ENCODE measurements around the gene SLC25A1.
"Not testable (repeated sequence)": the region's sequence is repeated elsewhere in the genome, so short reads cannot be mapped to it uniquely, and the experiment has no call there.

Gene SLC25A1

DNA sequence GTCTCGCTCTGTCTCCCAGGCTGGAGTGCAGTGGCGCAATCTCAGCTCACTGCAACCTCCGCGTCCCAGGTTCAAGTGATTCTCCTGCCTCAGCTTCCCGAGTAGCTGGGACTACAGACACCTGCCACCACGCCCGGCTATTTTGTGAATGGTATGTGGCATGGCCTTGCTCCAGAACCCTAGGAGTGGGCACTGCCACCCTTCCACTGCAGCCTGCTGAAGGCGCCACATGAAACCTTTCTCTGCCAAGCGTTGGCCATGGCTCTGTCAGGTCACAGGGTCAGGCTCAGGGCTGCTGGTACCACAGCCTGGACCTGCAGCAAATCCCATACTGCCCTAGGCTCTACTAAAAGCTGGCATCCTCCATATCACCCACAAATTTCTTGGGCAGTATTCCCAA is 22.4 kb downstream of the SLC25A1 start:
- DNase-seq, result not testable (repeated sequence)

DNA sequence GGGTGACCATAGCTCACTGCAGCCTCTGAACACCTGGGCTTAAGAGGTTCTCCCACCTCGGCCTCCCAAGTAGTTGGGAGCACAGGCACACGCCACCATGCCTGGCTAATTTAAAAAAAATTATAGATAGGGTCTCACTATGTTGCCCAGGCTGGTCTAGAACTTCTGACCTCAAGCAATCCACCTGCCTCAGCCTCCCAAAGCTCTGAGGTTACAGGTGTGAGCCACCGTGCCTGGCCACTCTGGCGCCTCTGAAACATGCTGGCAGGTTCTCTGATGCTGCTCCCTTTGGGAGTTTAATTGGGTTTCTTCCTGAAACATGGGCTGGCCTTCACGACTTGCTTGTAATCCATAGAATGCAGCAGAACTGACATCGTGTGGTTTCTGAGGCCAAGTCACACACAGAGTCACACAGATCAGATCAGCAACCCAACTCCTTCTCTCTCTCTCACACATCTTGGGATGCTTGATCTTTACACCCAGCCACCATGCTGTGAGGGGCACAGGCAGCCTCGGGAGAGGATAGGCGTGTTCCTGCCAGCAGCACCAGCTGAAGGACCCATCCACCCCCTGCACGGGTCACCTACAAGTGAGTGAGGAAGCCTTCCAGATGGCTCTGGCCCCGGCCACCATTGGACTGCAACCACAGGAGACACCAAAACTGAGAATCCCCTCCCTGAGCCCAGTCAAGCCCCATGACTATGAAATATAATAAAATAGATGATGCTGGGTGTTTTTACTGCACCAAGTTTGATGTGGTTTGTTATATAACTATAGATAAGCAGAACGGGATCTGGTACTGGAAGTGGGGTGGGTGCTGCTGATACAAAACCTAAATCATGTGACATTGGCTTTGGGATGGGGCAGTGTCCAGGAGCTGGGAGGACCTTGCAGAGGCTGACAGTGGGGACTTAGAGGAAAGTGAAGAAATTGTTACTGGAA is 25.3 kb downstream of the SLC25A1 start:
- no peak for DNase-seq

DNA sequence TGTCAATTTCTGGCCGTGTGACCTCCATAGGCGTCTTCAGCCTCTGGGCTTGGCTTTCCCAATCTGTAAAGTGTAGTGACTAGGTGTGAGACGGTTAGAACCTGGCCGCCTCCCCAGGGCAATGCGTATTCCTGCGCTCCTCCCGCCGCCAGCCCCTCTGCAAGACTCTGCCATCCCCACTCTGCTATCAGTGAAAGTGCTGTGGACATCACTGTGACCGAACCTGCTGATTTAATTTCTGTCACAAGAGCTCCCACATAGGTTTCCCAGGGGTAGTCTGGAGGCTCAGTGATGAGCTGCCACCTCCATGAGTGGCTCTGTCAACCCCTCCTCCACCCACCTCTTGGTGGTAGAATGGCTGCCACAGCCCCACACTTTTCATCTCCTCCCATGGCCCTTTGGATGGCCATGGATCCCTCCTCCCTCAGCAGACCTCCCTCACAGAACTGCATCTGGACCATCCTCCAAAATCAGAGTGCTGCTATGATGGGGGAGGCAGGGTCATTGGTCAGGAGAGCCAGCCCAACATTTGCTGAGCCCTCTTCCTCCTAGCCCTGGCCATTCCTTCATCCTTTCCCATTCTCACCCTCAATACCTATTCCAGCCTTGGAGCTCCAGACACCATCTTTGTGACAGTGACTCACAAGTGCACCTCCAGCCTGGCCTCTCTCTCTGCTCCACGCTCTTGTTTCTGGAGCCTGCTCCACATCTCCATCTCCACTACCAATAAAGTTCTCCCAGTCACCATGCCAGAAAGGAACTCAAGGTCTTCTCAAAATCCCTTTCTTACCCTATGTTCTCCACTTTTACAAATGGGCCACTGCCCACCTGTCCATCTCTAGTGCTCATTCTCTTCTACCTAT is 27.0 kb downstream of the SLC25A1 start:
- DNase-seq, result no peak

DNA sequence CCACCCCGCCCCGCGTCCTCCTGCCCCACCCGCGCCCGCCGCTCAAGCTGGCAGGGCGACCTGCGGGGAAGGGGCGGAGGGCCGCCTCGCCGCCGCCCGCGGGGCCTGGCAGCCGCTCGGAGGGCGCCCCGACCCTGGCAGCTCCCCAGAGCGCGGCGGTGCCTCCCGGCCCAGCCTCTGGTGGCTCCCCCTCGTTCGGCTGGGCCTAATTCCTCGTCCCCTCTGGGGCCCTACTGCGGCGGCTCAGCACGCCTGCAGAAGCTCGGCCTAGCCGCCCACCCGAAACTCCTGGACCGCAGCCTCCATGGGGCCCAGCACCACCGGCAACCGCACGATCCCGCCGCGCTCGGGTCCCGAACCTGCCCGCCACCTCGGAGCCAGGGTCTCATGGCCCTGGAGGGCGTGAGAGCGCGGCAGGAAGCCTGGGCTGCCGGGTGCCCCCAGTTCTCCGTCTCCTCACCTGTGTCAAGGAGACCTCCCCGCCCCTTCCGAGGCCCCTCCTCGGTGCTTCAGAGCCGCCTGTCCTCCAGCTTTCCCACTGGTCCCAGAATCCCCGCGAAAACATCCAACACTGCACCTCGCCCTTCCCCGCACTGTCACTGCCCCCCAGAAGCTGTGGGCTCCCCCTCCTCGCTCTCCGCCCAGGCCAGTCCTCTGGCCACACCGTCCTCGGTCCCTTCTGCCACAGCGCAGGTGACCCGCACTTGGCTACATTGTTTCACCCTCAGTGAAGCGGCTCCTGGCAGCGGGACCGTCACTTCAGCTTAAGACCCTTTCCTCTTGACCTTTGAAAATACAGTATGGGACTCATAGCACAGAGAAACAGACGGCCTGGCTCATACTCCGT is 27.8 kb downstream of the SLC25A1 start:
- no peak for DNase-seq

DNA sequence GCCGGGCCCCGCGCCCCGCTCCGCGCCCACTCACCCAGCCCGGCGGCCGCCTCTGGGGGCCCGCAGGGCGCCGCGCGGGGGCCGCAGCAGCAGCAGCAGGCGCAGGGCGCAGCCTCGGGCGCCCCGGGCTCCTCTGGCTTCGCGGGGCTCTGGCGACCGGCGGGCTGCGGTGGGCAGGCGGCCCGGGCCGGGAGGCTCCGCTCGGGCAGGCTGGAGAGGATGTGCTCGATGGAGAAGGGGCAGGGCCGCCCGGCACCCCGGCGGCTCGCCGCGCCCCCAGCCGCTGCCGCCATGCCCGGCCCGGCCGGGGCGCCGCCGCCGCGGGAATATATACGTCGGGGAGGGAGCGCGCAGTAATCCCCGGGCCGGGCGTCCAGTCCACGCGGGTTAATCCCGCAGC is 28.5 kb downstream of the SLC25A1 start, which contains the start of gene GSC2:
Gene GSC2, minus strand, starts transcription at position 302 of the 400 bp plus-strand sequence. Its CDS starts 9 bp downstream, at position 293.
- no peak for DNase-seq

DNA sequence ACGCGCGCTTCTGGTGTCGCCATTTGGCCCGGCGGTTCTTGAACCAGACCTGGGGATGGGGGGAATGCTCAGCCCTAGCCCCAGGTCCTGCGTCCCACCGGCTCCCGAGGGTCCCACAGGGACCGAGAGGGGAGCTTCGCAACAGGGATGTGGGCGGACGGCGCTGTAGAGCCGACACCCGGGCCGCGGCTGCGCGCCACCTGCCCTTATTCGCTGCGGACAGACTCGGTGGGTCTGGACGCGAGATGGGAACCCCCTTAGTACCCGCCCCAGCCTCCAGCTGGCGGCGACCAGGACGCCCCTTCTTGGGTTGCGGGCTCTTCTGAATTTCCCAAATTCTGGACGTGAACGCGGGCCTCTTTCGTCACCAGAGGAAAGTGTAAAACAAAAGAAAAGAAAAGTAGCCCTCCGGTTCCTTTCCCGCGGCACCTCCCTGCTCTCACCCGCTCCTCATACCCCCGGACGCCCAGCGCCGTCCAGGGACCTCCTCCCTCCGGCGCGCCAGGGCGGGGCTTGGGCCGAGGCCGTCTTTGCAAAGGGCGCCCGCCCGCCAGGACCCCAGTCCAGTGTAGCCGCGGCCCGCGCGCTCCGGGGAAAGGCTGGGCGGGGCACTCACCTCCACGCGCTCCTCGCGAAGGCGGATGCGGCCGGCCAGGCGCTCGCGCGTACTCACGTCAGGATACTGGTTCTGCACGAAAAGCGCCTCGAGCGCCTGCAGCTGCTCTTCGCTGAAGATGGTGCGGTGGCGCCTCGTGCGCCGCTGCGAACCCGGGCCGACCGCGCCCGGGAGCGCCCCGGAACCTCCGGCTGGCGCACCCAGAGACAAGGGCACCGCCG is 29.3 kb downstream of the SLC25A1 start:
- peak in 1 of 2 donors; percentile 18 for DNase-seq

DNA sequence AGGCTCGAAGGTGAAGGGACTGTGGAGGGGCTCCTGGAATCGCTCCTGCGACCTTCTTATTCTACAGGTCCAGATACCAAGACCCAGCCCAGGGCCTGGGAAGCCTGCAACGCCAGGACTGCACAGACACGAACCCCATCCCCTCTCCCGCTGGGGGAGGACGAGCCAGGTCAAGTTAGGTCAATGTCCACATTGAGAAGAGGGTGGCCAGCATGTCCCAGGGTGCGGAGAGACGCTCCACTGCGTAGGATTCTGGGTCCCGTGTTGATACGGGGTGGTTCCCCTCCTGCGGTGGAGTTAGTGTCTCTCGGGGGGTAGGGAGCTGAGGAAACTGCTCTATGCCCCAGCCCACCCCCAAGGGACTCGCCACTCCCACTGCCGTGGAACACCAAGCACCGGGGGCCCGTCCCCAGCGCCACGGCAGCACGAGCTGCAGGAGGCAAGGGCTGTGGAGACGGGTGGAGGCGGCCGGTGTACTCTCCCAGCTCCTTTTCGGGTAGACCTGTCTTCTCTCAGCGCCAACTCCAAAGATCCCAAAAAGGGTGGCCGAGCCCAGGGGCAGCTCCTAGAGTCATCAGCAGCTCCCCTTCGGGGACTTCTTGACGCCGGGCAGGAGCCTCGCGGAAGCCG is 30.0 kb downstream of the SLC25A1 start:
- no peak for DNase-seq

DNA sequence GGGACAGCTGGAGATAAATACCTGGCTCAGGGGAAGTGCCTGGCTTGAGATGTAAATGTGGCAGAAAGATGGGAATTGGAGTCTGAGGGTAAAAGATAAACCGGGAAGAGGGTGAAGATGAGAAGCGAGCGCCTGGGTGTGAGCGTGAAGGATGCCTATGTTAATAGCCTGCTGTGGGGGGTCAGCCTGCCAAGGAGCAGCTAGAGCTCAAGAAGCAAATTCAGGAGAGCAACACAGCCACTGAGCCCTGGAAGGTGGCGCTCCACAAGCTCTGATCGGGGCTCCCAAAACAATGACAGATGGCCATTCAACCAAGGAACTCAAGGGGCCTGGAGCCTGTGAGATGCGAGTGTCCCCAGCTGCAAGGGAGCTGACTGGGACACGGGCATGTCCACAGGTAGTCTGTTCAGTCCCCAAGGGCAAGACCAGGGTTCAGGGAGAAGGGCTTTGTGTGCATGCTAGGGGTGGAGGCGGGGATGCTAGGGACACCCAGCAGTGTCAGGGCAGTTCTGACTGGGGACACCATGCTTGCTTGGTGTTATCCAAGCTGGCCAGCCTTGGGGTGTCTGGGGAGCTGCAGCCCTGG is 31.2 kb downstream of the SLC25A1 start:
- no peak for DNase-seq

DNA sequence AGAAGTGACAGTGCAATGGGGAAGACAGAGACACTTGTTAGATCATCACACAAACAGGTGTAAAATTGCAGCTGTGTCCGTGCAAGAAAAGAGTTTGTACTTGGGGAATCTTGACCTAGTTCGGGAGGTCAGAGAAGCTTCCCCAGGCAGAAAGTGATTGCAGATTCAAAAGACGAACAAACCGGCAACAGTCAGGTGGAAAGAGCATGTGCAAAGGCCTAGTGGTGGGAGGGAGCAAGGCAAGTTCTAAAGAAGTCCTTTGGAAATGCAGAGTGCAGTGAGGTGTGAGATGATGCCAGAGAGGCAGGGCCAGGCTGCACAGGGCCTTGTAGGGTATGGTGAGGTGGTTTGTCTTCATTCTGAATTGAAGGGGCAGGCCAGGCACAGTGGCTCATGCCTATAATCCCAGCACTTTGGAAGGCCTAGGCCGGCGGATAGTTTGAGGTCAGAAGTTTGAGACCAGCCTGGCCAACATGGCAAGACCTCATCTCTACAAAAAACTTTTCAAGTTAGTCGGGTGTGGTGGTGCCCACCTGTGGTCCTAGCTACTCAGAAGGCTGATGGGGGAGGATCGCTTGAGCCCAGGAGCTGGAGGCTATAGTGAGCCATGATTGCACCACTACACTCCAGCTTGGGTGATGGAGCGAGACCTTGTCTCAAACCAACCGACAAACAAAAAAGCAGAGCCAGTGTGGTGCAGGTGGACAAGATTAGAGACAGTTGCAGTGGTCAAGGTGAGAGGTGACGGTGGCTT is 32.1 kb downstream of the SLC25A1 start:
- no peak for DNase-seq

DNA sequence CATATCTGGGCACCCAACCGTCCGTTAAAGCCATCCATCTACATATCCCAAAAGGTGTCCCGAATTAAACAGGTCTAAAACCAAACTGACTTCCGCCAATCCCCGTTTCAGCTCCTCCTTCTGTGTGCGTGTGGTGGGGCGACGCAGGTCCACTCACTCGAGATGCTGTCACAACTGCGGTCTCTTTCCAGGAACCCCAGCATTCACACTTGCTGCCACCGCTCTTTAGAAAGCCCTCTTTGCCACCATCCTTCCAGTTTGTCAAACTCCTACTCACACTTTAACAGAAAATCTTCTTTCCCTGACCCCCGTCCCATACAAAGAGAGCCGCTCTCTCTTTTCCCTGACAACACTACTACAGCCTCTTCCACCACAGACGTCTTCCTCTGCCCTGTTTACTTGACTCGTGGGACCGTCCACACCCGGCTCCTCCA is 34.6 kb downstream of the SLC25A1 start:
- peak; percentile 34 for DNase-seq

DNA sequence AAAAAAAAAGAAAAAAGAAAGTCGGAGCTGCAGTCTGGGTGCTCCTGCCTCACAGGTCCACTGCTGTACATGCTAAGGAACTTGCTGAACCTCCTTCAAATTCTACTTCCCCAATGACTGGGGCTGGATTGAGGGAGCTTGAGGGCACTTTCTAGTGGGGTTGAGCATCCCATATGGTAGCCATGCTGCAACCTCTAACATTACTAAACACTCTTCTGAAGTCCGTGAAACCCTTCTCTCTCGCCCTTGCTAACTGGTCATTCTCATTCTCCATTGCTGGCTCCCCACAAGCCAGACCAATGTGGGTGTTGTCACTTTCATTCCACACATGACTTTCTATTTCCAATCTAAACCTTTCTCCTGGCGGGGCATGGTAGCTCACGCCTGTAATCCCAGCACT is 35.3 kb downstream of the SLC25A1 start:
- no peak for DNase-seq

DNA sequence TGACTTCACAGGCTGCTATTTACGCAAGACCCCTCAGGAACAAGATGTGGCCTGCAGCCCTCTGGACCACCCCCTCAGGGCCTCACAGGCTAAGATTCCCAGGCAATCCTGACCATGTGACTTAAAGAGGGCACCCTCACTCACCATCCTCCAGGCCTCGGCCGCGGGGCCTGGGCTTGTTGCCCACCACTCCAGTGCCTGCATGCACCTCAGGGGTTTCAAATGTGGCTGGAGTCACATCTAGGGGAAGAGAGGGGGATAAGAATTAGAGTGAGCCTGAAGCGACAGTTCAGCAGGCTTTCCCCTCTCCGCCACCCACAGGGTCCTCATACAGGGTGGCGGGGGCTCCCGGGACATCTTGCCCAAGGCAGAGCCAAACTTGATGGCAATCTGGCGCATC is 36.1 kb downstream of the SLC25A1 start:
- DNase-seq, result no peak

DNA sequence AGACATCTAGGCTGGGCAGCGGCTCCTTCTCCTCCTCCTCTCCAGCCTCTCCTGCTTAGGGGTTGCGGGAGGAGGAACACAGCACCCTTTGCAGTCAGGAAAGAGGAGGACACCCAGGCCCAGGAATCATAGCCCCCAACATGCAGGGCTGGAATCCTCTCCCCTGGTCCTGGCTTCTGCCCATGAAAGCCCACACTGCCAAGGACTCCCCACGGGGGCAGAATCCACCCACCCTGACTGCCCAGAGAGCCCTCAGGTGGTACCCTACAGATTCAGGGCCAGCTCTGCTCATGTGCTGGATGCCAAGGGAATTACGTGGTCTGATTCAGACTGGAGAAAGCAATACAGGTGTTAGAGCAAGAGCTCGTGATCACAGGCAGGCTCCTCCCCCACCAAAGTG is 38.6 kb downstream of the SLC25A1 start:
- no peak for DNase-seq

DNA sequence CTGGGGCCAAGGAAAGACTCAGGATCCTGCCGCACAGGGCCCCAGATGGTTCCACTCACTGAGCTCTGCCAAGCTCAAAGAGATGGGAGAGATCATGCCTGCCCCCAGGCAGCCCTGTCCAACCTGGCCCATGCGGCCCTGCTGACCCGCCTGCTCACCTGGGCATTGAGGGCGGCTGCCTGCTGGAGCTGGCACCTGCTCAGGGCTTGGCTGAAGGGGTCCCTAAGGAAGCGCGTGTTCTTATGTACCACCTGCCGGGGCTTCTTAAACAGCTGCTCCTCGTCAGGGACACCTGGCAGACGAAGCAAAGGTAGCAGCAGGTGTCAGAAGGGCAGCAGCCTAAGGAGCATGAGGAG is 39.6 kb downstream of the SLC25A1 start:
- no peak for DNase-seq

DNA sequence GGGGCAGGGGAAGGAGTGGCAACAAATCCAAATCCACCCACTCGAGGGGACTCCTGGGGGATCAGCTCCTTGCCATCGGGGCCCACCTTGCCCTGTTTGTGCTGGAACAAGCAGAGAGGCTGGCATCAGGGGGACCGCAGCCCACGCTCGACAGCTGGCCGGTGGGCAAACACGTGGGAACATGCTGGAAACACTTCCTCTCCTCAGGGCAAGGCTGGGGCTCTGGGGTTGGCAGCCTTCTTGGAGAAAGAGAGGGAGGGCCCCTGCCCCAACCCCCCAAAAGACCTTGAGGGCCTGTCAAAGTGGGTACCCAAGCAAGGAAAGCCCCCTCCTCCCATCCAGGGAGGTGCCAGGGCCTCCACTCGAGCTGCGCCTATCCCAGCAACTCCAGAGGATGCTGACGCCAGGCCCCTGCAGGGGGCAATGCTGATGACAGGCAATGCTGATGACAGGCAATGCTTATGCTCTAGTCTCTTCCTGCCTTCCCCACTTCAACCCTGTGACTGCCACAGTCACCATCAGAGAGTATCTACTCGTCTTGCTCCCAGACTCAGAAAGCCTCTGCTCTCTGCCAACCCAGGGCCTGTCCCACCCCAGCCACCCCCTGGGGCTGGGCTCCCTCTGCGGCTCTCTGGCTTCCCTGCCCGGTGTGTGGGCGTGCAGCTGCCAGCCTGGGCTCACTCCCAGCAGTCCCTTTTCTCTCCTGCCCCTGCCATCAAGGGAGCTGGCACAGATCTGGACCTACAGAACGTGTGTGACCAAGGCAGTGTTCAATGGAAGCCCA is 40.1 kb downstream of the SLC25A1 start:
- no peak for DNase-seq

DNA sequence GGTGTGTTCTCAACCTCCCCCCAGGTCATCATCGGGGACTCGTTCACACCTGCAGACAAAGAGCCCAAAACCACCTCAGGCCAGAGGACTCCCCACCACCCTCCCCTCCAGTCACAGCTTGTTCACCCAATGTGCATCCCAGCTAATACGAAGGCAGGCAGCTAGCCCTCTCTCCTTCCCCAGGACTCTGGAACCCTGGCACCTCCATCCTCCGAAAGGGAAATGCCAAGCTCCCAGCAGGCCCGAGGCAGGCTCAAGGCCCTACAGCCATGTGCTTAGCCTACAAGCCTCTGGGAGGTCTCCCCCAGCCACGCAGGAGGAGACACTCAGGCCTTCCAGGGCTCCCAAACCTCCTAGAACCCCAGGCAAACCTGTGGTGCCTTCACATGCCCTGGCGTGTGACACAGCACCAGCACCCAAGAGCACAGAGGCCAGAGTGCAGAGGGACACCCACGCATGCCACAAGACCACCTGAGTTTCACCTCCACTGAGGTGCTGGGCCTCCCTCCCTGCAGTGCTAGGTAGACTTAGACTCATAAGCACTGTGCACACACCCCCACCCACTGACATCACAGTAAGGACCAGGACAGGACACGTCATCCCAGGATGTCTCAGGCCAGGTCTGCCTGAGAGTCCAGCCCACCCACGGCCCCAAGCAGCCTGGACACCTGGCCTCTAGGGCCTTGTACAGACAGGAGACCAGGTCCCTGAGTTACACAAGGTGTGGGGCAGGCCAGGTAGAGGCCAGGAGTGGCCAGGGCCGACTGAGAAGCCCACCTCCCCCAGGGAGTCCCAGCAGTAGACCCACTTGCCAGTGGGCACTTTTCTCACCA is 40.9 kb downstream of the SLC25A1 start:
- DNase-seq, result no peak

DNA sequence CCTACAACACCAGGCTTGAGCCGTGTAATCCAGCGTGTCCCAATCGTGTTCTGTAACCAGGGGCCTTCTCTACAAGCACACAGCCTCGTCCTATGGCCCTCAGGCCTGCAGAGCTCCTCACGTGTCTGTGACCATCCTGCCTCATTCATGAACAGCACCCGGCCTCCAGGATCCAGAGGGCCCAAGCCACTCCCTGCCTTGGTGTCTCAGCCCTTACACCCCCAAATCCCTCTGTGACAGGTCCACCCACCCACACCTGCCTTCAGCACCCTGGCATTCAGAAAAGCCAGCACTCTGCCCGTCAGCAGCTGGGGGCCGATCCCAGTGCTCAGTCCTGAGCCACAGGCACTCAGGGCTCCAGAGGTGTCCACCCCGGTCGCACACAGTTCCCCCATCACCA is 41.6 kb downstream of the SLC25A1 start:
- no peak for DNase-seq

DNA sequence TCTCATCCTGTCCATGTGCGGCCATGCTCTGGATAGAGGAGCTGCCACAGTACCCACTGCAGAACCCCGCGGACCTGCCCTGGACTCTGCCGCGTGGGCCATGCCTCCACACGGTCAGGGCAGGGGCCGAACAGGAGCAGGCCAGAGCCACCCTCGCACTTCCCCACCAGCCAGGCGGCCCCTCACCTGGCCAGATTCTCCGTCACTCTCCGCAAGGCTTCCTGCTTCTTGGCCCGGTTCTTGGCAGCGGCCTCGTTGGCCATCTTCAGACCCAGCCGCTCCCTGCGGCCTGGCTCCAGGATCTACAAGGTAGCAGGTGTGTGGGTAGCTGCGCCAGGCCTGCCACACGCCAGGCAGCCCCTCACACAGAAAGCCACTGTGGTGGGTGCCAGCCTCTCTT is 43.7 kb downstream of the SLC25A1 start:
- DNase-seq, result no peak
